ENCODE results near the gene JCHAIN.
"Not testable (repeated sequence)": the region's sequence is repeated elsewhere in the genome, so short reads cannot be mapped to it uniquely, and the experiment has no call there.

Gene JCHAIN

GRCh38 chr4:70676554-70677090 lies 10.3 kb upstream of the JCHAIN start:
- no peak for DNase-seq (ENCODE audit: low read depth)
- no peak for TF ChIP-seq CTCF (conservative IDR thresholded peaks at IDR 0.05; ENCODE audit: low read depth, low read length)
- no peak overlapping the region for H3K4me3 ChIP-seq (ENCODE audit: low read length)

GRCh38 chr4:70674731-70675130 lies 8.4 kb upstream of the JCHAIN start:
- no peak for TF ChIP-seq CTCF (conservative IDR thresholded peaks at IDR 0.05; ENCODE audit: low read depth, low read length)
- no peak overlapping the region for H3K4me3 ChIP-seq (ENCODE audit: low read length)
- DNase-seq (ENCODE audit: low read depth), result no peak

GRCh38 chr4:70674191-70674590 lies 7.9 kb upstream of the JCHAIN start:
- TF ChIP-seq CTCF (conservative IDR thresholded peaks at IDR 0.05; ENCODE audit: low read depth, low read length), result no peak
- no peak overlapping the region for H3K4me3 ChIP-seq (ENCODE audit: low read length)
- no peak for DNase-seq (ENCODE audit: low read depth)

- DNase-seq (ENCODE audit: low read depth), result no peak
- TF ChIP-seq CTCF (conservative IDR thresholded peaks at IDR 0.05; ENCODE audit: low read depth, low read length), result no peak
- H3K4me3 ChIP-seq (ENCODE audit: low read length), result no peak overlapping the region
These were observed 4.8 kb upstream of the JCHAIN start for GRCh38 chr4:70671091-70671490.

GRCh38 chr4:70670332-70671014 lies 4.2 kb upstream of the JCHAIN start:
- no peak for DNase-seq (ENCODE audit: low read depth)
- TF ChIP-seq CTCF (conservative IDR thresholded peaks at IDR 0.05; ENCODE audit: low read depth, low read length), result no peak
- H3K4me3 ChIP-seq (ENCODE audit: low read length), result no peak overlapping the region

GRCh38 chr4:70667740-70668535 lies 1.6 kb upstream of the JCHAIN start:
- no peak overlapping the region for H3K4me3 ChIP-seq (ENCODE audit: low read length)
- no peak for TF ChIP-seq CTCF (conservative IDR thresholded peaks at IDR 0.05; ENCODE audit: low read depth, low read length)
- no peak for DNase-seq (ENCODE audit: low read depth)

- DNase-seq (ENCODE audit: low read depth); H3K4me3 ChIP-seq (ENCODE audit: low read length): not testable (repeated sequence)
These were observed 4.9 kb downstream of the JCHAIN start for GRCh38 chr4:70661309-70661922.
